ENCODE measurements around the gene GPR152.

GRCh38 chr11:67439321-67440228, 13.0 kb downstream of the GPR152 start:
- TF ChIP-seq, protein P1, sequence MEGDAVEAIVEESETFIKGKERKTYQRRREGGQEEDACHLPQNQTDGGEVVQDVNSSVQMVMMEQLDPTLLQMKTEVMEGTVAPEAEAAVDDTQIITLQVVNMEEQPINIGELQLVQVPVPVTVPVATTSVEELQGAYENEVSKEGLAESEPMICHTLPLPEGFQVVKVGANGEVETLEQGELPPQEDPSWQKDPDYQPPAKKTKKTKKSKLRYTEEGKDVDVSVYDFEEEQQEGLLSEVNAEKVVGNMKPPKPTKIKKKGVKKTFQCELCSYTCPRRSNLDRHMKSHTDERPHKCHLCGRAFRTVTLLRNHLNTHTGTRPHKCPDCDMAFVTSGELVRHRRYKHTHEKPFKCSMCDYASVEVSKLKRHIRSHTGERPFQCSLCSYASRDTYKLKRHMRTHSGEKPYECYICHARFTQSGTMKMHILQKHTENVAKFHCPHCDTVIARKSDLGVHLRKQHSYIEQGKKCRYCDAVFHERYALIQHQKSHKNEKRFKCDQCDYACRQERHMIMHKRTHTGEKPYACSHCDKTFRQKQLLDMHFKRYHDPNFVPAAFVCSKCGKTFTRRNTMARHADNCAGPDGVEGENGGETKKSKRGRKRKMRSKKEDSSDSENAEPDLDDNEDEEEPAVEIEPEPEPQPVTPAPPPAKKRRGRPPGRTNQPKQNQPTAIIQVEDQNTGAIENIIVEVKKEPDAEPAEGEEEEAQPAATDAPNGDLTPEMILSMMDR (IDR thresholded peaks at IDR 0.05): no peak
- TF ChIP-seq POLR2A (IDR thresholded peaks at IDR 0.05): no peak
